K562 (cell line): ENCODE results near the gene OXLD1. TPM values are rescaled to one million over a fixed set of nuclear protein-coding genes. Genes with fewer than 3 reads are reported as not detected.

Experiments
- CREM ChIP-seq: IDR thresholded peaks from 2 replicates; pipeline ENCODE4 v1.6.1; 2014; ENCODE audit warnings: antibody characterized with exemption, low read depth
- E4F1 ChIP-seq: fragments of 250-450 bp; sonication (Bioruptor Pico); IDR thresholded peaks from 2 replicates; pipeline ENCODE4 v1.5.0; 2021; ENCODE audit warnings: mild to moderate bottlenecking, borderline replicate concordance
- FOXO4 ChIP-seq: fragments of 450-650 bp; formaldehyde crosslinking; IDR thresholded peaks from 2 replicates; pipeline ENCODE4 v1.4.0; 2020; ENCODE audit warnings: mild to moderate bottlenecking, moderate library complexity
- GTF2A2 ChIP-seq: IDR thresholded peaks from 2 replicates; pipeline ENCODE4 v1.6.1; 2016; ENCODE audit warnings: mild to moderate bottlenecking, missing genetic modification characterization, missing compliant biosample characterization
- HDAC2 ChIP-seq: fragments of 450-650 bp; IDR thresholded peaks from 2 replicates; pipeline ENCODE4 v1.6.1; 2016; ENCODE audit warnings: mild to moderate bottlenecking
- MLLT1 ChIP-seq, 2 experiments: fragments of 450-650 bp; IDR thresholded peaks; 2 replicates each; pipeline ENCODE4 v1.6.1; 2016
- MTA1 ChIP-seq: fragments of 450-650 bp; IDR thresholded peaks from 2 replicates; pipeline ENCODE4 v1.6.1; 2017; ENCODE audit warnings: borderline replicate concordance
- NKRF ChIP-seq: fragments of 450-650 bp; IDR thresholded peaks from 2 replicates; pipeline ENCODE4 v1.6.1; 2016; ENCODE audit warnings: borderline replicate concordance
- SREBF2 ChIP-seq: sonication (generic); formaldehyde crosslinking; IDR thresholded peaks from 2 replicates; pipeline ENCODE4 v1.4.0; 2020; ENCODE audit warnings: mild to moderate bottlenecking, missing genetic modification reagents
- UBTF ChIP-seq, 2 experiments: IDR thresholded peaks; 2 replicates each; pipeline ENCODE4 v1.6.1; 2012; ENCODE audit warnings: improper control_type of control experiment in 2 of 2, low read depth in 2 of 2, low read length in 2 of 2, borderline replicate concordance in 1 of 2
- VEZF1 ChIP-seq: fragments of 200-800 bp; sonication (Bioruptor generic); IDR thresholded peaks from 2 replicates; pipeline ENCODE4 v1.6.1; 2017; ENCODE audit warnings: missing genetic modification characterization, missing compliant biosample characterization
- ZNF764 ChIP-seq: fragments of 250-450 bp; sonication (Bioruptor Pico); IDR thresholded peaks from 2 replicates; pipeline ENCODE4 v1.4.0; 2020; ENCODE audit warnings: low read depth, mild to moderate bottlenecking, moderate library complexity
- polyA plus RNA-seq, 8 experiments: library from polyadenylated mRNA; depleted of rRNA in 4 of 8; stranded (reverse) in 5 of 8; unstranded in 3 of 8; fragments of >200 nt; fragmentation: Nextera tagmentation in 2 of 8; fragmentation: Illumina TruSeq in 1 of 8; extraction: Ambion mirVana in 2 of 8; extraction: Trizol in 1 of 8; gene quantifications; 2 replicates each; pipeline versions ENCODE4 v1.2.1 to v1.2.3, GENCODE V29; 2011 to 2014; ENCODE audit warnings: inconsistent platforms in 1 of 8, missing spikeins in 1 of 8
- total RNA-seq, 7 experiments: library from RNA; depleted of rRNA in 6 of 7; stranded (reverse); fragments of >200 nt in 6 of 7; fragmentation: Illumina TruSeq in 2 of 7; extraction: Trizol in 2 of 7; gene quantifications; 2 replicates each; pipeline versions ENCODE4 v1.2.1 to v1.2.3, GENCODE V29; 2011 to 2021; ENCODE audit warnings: low replicate concordance in 1 of 7

OXLD1 gene
- total and polyA plus RNA-seq, 9 of the 15 experiments (the other 6 are each of a cell fraction or from before 2014, with no cell fraction given): 4.4 to 115 (median 29.3) TPM

GRCh38 chr17:81683584-81684441, 17.4 kb upstream of the OXLD1 start, which contains the start of the genes ARL16 and HGS (continued):
- no peak for TF ChIP-seq SREBF2 (CRISPR knock-in tag)
- 0 out of 2 replicates have a peak, but pooled peaks have one; percentile 43 for TF ChIP-seq MTA1
- peak; percentile 98 for TF ChIP-seq VEZF1 (CRISPR knock-in tag)
- TF ChIP-seq E4F1 (CRISPR knock-in tag): no peak
- peak; percentile 76 for TF ChIP-seq CREM
- TF ChIP-seq FOXO4 (CRISPR knock-in tag): no peak
- TF ChIP-seq ZNF764 (CRISPR knock-in tag): no peak
- TF ChIP-seq MLLT1 (IDR thresholded peaks at IDR 0.05): peak in 1 of 2 experiments; percentile 93; a peak in 2 of 4 replicates
- TF ChIP-seq GTF2A2 (tag): no peak
- 0 out of 4 replicates have a peak, but pooled peaks of 1 of the 2 experiments have one; percentile 67 for TF ChIP-seq UBTF (IDR thresholded peaks at IDR 0.05; ENCODE audit: borderline replicate concordance in 1 of 2, low read depth in 2 of 2, low read length in 2 of 2)
- peak; percentile 75 for TF ChIP-seq NKRF
- TF ChIP-seq HDAC2: 0 out of 2 replicates have a peak, but pooled peaks have one; percentile 54
